SK-N-DZ (cell line): ENCODE results near the gene CABYR.
"Not testable (repeated sequence)": the region's sequence is repeated elsewhere in the genome, so short reads cannot be mapped to it uniquely, and the experiment has no call there.

Source experiments
- DNase-seq: peaks from one replicate; pipeline ENCODE4 v3.0.0-alpha.2; 2015; ENCODE audit warnings: low spot score

Gene CABYR

DNA sequence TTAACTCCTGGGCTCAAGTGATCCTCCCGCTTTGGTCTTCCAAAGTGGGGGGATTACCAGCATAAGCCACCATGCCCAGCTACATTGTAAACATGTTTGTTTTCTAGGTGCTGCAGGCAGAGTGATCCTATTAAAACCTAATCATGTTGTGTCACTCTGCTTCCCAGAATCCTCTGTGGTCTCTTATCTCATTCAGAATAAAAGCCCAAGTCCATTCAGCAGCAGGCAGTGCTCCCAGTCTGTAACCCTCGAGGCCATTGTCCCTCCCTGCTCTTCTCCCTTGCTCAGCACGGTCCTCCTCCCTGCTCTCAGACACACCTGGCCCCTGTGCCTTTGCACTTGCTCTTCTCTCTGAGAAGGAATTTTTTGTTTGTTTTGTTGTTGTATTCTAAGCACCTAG is 11.1 kb upstream of the CABYR start:
- DNase-seq: no peak

DNA sequence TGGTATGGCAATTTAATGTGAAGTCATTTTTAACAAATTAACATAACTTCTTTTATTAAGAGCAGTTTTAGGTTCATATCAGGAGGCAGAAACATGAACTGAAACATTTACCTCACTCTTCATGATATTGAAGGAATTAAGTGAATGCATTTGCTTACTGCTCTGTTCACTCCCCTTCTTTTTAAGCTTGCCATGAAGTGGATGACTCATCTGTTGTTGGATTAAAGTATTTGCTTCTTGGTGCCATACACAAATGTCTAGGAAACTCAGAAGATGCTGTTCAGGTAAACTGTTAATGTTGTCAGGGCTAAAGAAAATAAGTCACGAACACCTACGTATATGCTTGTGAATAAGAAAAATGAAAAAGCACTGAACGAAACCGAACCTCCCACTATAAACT is 10.2 kb upstream of the CABYR start:
- DNase-seq: no peak

DNA sequence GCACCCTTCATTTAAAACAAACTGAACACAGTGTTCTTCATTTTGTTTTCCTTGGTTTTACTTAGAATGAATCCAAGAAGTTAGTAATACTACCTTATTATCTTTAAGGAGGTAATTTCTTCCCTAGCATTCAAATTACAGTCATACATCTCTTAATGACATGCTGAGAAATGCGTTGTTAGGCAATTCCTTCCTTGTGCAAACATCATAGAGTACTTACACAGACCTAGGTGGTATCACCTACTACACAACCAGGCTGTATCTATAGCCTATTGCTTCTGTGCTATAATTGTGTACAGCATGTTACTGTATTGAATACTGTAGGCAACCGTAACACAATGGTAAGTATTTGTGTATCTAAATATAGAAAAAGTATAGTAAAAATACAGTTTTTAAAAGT is 8.4 kb upstream of the CABYR start:
- no peak for DNase-seq

DNA sequence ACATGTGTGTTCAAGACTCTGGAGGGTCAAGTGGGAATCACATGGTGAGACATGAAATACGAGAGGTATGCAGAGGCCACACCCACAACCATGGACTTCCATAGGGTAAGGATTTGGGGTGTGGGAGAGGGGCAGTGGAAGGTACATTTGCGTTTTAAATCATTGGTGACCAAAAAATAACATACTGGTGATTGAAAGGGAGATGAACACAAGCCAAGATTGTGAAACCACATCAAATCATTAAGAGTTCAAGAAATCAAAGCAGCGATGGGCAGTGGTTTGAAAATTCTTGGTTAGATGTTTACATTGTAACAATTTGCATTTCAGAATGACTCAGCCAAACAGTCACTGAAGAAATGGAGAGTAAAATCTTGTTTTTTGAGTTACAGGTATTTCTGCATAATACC is 1.9 kb upstream of the CABYR start:
- DNase-seq: peak; percentile 12

- DNase-seq: no peak
Measured at GRCh38 chr18:24138409-24138788, 463 bp upstream of the CABYR start.

- no peak for DNase-seq
Measured at GRCh38 chr18:24140697-24141096, 1.8 kb downstream of the CABYR start.

- DNase-seq: no peak
Measured at GRCh38 chr18:24142376-24142775, 3.5 kb downstream of the CABYR start.

GRCh38 chr18:24149591-24149990 is 10.7 kb downstream of the CABYR start:
- not testable (repeated sequence) for DNase-seq

DNA sequence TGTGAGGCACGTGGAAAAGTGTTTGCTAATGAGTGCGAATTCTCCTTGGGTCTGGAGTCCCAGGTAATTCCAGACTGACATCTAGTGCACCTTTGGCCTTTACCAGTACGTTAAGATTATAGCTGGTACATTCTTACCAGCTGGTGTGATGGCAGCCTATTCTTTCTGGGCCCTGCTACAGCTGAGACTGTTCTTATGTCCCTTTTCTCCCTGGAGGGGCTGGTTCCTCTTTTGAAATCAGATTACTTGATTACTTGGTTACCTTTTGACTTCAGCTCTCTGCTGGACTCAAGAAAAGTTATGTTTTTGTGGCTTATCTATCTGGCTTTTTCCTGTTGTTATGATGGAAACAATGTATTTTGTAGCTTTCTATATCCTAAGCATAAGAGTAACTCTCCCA is 14.5 kb downstream of the CABYR start:
- no peak for DNase-seq

DNA sequence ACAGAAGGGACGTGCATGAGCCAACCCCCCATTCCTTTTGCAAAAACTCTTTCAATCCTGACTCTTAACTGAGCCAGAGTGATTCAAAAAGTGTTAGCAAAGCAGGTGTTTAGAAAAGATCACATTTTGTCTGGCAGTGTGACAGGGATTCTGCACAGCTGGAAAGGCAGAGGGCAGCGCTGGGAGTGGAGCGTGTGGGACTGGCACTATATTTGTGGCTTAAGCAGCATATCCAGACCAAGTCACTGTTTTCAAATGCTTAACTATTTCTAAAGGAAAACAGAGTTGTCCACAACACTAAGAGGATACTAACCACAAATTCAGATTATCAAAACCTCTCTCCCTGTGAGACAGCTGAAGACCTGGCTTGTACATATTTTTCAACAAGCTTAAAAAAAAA is 19.0 kb downstream of the CABYR start:
- DNase-seq: no peak

DNA sequence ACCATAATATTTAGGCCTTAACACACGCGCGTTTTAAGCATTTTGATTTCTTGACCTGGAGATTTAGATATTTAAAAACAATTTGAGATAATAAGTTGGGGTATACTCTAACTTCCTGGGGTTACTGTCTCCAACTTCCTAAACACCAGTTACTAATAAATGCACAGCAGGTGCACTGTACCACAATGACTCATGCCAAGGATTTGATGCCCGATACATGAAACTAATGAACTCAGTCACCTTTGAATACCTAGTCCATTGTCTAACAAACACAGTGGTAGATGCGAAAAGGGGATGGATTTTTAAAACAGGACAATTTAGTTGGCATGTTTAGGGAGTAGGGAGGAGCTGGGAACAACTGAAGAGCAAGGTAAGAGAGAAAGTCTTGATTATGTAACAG is 21.2 kb downstream of the CABYR start:
- no peak for DNase-seq

DNA sequence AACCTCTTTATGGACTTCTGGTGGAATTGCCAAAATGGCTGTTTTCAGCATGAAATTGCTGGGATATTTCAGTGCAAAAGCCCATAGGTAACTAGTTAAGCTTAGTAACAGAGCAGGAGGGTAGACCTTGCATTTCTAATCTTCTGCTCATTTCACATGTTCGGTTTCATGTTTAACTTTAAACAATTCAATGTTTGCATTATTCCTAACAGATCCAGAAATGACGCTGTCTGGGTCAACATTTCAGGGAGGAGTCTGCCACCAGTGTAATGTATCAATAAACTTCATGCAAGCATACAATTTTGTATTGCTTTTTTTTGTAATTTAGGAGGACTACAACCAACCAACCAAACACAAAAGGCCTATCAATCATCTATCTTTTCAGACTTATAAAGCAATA is 22.4 kb downstream of the CABYR start:
- DNase-seq: no peak

- DNase-seq: no peak
Measured at GRCh38 chr18:24168496-24168895, 29.6 kb downstream of the CABYR start.

DNA sequence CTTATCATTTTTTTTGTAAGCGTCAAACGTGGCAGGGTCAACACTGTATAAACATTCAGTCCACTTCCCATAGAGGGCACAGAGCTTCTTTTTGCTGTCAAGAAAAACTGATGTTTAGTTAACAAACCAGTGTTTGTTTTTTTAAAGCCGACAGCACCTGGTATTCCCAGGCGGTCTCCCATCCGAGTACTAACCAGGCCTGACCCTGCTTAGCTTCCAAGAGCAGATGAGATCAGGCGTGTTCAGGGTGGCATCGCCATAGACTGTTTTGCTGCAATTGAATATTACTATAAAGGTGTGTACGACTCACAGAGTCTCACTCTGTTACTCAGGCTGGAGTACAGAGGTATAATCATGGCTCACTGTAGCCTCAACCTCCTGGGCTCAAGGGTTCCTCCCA is 31.5 kb downstream of the CABYR start:
- no peak for DNase-seq

DNA sequence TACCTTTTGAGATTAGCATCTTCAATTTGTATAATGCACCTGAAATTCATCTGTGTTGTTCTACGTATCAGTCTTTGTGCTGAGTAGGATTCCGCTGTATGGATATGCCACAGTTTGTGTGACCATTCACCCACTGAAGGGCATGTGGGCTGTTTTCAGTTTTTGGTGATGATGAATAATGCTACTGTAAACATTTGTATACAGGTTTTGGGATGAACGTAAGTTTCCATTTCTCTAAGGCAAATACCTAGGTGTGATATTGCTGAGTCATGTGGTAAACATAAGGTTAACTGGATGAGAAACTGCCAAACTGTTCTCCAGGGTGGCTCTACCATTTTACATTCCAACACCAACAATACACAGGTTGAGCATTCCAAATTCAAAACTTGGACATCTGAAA is 35.1 kb downstream of the CABYR start:
- no peak for DNase-seq

- peak; percentile 45 for DNase-seq
Measured at GRCh38 chr18:24176727-24177416, 38.0 kb downstream of the CABYR start.

GRCh38 chr18:24177499-24178133 is 38.8 kb downstream of the CABYR start:
- no peak for DNase-seq

DNA sequence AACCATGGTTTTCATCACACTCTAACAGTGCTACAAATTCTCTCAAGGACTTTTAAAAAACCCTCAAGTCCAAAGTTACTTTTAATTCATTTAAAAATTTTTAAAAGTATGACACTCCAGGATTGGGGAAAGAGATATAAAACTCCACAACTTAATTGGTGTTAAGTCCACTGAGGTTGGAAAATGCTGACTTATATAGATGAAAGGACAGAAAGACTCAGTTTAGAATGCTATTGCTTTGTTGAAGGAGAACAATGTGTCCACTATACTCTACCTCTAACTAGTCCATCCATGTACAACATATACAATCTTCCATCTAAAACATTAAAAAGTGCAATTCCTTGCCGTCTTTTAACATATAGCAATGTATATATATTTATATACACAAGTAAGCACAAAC is 41.2 kb downstream of the CABYR start:
- no peak for DNase-seq

GRCh38 chr18:24181806-24182205 is 42.9 kb downstream of the CABYR start:
- no peak for DNase-seq

DNA sequence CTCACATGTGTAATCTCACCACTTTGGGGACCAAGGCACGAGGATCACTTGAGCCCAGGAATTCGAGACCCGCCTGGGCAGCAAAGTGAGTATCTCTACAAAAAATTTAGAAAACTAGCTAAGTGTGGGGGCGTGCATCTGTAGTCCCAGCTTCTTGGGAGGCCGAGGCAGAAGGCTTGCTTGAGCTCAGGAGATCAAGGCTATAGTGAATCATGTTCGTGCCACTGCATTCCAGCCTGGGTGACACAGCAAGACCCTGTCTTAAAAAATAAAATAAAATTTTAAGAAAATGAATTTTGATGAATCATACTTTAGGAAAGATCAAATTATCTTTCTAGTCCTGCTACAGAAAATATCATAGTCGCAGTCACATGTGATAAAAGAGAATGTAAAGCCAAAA is 46.9 kb downstream of the CABYR start:
- DNase-seq: no peak

- DNase-seq: no peak
Measured at GRCh38 chr18:24187049-24187448, 48.2 kb downstream of the CABYR start.

- DNase-seq: no peak
Measured at GRCh38 chr18:24187689-24188088, 48.8 kb downstream of the CABYR start.

DNA sequence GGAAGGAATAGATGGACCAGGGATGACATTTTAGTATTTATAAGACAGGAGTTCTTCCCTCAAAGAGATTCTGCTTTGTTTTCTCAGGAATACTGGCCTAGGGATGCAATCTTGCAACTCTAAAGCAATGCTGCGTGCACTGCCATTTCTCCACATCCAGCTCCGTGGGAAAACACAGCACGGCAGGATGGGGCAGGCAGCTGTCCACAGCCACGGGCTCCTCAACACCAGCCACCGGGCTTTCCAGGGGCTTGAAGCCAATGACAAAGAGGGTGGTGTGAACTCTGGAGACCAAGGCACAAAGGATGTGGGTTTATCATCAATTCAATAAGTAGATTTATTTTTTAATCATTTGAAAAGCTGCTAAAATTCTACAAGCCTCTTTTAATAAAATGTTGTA is 49.3 kb downstream of the CABYR start:
- DNase-seq: no peak

DNA sequence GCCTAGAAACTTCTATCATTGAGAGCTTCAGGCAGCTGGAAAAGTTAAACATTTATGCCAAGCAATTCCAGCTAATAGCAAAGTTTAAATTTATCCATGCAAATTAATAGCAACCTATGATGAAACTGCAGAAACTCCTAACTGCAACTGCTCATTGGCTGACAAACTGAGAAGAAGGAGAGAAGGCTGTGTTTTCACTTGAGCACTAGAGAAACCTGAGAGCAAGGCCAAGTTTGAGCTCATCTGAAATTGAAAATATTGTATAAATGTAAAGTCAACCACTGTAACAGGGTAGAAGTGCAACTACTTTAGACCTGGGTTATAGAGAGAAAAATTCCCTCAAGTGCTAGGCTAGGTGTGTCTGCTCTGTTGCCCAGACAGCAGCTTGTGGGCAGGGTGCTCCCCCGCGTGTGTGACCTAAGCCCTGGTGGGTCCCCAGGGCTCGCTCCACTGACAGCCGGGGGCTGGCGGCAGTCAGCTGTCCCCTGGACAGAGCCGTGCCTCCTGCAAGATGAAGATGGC is 50.2 kb downstream of the CABYR start:
- no peak for DNase-seq
